Measurements from ENCODE around the gene ZC3HAV1. TPM values are rescaled to one million over a fixed set of nuclear protein-coding genes. Genes with fewer than 3 reads are reported as not detected.
"Not testable (repeated sequence)": the region's sequence is repeated elsewhere in the genome, so short reads cannot be mapped to it uniquely, and the experiment has no call there.

Gene ZC3HAV1
- total and polyA plus RNA-seq, 12 donors, result 2.7 to 28.3 (median 6.4) TPM

DNA sequence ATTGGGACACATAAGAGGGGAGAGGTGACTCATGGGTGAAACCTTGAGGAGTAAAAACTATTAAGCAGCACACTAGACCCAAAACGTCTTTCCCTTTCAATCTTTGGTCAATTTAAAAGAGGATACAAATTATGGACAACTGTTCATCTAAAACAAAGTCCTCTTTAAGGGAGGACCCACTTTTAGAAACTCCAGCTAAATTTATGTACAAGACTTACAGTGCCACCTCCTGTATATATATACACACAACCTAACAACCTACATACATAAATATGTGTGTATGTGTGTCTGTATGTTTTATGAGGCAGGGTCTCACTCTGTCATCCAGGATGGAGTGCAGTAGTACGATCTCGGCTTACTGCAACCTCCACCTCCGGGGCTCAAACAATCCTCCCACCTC, 18.1 kb upstream of the ZC3HAV1 start:
- DNase-seq (no peak), ATAC-seq (no peak)
- 69 to 82% methylated on average over 4 of the region's 4 CpGs for WGBS, 2 donors
- Histone ChIP-seq H3K27ac (no peak overlapping the region), H3K36me3 (no peaks in the 10 kb centered on the region), H3K4me3 (no peak overlapping the region), H3K4me1 (peaks cover 0 to 17% (median 0%) of the 10 kb centered on the region in 9 donors), H3K27me3 (peaks cover 0 to 17% (median 8%) of the 10 kb centered on the region in 7 donors), H3K9me3 (no peaks in the 10 kb centered on the region)
- TF ChIP-seq, protein P1, sequence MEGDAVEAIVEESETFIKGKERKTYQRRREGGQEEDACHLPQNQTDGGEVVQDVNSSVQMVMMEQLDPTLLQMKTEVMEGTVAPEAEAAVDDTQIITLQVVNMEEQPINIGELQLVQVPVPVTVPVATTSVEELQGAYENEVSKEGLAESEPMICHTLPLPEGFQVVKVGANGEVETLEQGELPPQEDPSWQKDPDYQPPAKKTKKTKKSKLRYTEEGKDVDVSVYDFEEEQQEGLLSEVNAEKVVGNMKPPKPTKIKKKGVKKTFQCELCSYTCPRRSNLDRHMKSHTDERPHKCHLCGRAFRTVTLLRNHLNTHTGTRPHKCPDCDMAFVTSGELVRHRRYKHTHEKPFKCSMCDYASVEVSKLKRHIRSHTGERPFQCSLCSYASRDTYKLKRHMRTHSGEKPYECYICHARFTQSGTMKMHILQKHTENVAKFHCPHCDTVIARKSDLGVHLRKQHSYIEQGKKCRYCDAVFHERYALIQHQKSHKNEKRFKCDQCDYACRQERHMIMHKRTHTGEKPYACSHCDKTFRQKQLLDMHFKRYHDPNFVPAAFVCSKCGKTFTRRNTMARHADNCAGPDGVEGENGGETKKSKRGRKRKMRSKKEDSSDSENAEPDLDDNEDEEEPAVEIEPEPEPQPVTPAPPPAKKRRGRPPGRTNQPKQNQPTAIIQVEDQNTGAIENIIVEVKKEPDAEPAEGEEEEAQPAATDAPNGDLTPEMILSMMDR (IDR thresholded peaks at IDR 0.05), result peak in 2 of 9 donors; percentile 16 to 26
- intact Hi-C loops (cut with DNase I), result no loop called here

DNA sequence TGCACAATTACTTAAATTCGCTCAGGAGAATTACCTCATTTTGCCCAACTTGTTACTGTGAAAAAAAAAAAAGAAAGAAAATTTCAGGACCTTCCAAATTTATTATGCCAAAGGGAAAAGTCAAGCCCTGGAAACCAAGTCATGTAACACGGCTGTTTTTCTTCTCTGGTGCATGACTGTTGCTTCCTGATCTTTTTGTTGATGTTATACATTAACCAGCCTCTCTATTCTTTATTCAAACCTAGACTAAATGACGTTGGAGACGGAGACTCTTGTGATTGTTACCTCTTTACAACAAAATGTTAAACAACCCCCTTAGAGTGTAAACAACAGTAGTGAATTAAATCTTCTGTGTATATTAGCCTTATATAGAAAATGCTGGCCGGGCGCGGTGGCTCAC, 16.1 kb upstream of the ZC3HAV1 start:
- 88 to 91% methylated on average over 7 of the region's 7 CpGs for whole genome bisulfite sequencing, 2 donors
- ATAC-seq, result no peak

DNA sequence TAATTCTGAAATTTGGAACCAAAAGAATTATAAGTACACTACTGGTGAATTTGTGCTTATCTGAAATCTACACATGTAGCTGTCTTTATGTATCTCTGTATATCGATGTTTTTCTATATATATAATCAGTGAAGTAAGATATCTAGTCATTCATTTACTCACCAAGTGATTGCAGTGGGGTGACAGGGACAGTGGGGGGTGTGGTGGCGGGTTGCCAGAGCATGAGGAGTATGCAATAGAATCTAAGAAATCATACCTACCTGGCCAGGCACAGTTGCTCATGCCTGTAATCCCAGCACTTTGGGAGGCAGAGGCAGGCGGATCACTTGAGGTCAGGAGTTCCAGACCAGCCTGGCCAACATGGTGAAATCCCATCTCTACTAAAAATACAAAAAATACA, 15.5 kb upstream of the ZC3HAV1 start:
- H3K27ac ChIP-seq; H3K4me3 ChIP-seq; H3K36me3 ChIP-seq; H3K4me1 ChIP-seq; intact Hi-C loops (cut with DNase I); H3K9me3 ChIP-seq; DNase-seq; ATAC-seq: not testable (repeated sequence)
- 79 to 84% methylated on average over 3 of the region's 3 CpGs for WGBS, 2 donors
- peaks cover 0 to 20% (median 8%) of the 10 kb centered on the region in 7 donors for H3K27me3 ChIP-seq

More for the DNA sequence above, 16.1 kb upstream of the ZC3HAV1 start:
- Histone ChIP-seq H3K36me3 (no peaks in the 10 kb centered on the region), H3K9me3 (no peaks in the 10 kb centered on the region), H3K4me1 (no peaks in the 10 kb centered on the region), H3K4me3 (no peak overlapping the region), H3K27me3 (peaks cover 0 to 19% (median 8%) of the 10 kb centered on the region in 7 donors), H3K27ac (no peak overlapping the region)
- intact Hi-C loops (cut with DNase I), result no loop called here
- DNase-seq, result no peak
- TF ChIP-seq, protein P1 (IDR thresholded peaks at IDR 0.05), result no peak

DNA sequence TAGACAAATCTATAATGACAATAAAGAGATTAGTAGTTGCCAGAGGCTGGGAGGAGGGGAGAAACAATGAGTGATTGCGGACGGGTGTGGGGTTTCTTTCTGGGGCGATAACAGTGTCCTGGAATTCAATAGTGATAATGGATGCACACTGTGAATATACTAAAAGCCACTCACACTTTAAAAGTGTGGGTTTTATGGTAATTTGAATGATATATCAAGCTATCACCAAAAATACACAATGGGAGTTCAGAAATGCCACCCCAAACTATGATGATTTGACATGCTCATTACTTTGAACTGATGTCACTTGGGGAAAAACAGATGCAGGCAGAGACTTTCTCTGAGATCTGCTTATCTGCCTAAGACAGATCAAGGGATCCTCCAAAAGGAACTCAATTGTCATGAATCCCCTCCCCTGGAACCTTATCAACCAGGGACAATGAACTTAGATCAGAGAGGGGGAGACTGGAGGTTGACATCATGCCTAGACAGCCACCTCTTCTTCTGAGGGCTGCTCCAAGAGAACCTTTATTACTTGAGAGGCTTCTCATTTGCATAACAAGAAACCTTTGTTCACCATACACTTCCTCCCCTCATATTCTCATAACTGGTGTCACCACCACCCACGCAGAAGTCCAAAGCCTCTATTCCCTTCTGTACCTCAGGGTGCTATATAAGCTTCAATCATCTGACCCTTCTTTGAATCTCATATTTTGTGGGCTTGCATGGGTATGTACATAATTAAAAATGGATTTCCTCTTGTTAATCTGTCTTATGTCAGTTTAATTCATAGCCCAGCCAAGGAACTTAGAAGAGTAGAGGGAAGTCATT, 14.8 kb upstream of the ZC3HAV1 start:
- TF ChIP-seq, protein P1 (IDR thresholded peaks at IDR 0.05), result no peak

DNA sequence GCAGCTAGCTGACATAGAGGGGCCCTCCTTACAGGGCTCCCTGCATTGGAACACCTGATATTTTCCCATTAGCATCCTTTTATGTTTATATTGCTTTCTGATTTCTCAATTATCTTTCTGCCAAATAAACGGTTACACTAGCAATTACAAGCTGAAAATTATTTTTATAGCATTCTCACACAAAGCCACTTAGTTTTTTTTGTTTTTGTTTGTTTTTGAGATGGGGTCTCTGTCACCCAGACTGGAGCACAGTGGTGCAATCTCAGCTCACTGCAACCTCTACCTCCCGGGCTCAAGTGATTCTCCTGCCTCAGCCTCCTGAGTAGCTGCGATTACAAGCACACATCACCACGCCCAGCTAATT, 9.9 kb upstream of the ZC3HAV1 start:
- Histone ChIP-seq H3K27ac (peak overlapping the region in 1 of 10 donors; percentile 61), H3K9me3 (no peaks in the 10 kb centered on the region), H3K36me3 (no peaks in the 10 kb centered on the region), H3K4me1 (peaks cover 0 to 19% (median 0%) of the 10 kb centered on the region in 9 donors), H3K4me3 (no peak overlapping the region), H3K27me3 (peaks cover 0 to 31% (median 20%) of the 10 kb centered on the region in 7 donors)
- TF ChIP-seq, protein P1 (IDR thresholded peaks at IDR 0.05), result no peak
- DNase-seq, result no peak
- intact Hi-C loops (cut with DNase I), result no loop called here
- 86 to 92% methylated on average over 4 of the region's 4 CpGs for WGBS, 2 donors
- ATAC-seq, result no peak

More for the DNA sequence above, 14.8 kb upstream of the ZC3HAV1 start:
- Histone ChIP-seq H3K36me3 (no peaks in the 10 kb centered on the region), H3K9me3 (no peaks in the 10 kb centered on the region), H3K4me3 (no peak overlapping the region), H3K4me1 (peaks cover 0 to 5% (median 0%) of the 10 kb centered on the region in 9 donors), H3K27ac (no peak overlapping the region), H3K27me3 (peaks cover 0 to 27% (median 8%) of the 10 kb centered on the region in 7 donors)
- whole genome bisulfite sequencing, 2 donors, result 53 to 68% methylated on average over 4 of the region's 4 CpGs
- DNase-seq, result no peak
- intact Hi-C loops (cut with DNase I), result no loop called here
- no peak for ATAC-seq
